Measurements from ENCODE around the gene TMPRSS4.
"Not testable (repeated sequence)": the region's sequence is repeated elsewhere in the genome, so short reads cannot be mapped to it uniquely, and the experiment has no call there.

TMPRSS4 gene

GRCh38 chr11:118057251-118058145 lies 19.4 kb upstream of the TMPRSS4 start:
- no peak for DNase-seq (ENCODE audit: low spot score)

GRCh38 chr11:118058311-118059245 lies 18.3 kb upstream of the TMPRSS4 start:
- DNase-seq (ENCODE audit: low spot score) = no peak

GRCh38 chr11:118059246-118059940 lies 17.5 kb upstream of the TMPRSS4 start:
- DNase-seq (ENCODE audit: low spot score) = no peak

GRCh38 chr11:118060081-118060661 lies 16.7 kb upstream of the TMPRSS4 start:
- DNase-seq (ENCODE audit: low spot score) = no peak

- DNase-seq (ENCODE audit: low spot score) = no peak
Observed at GRCh38 chr11:118060869-118061268, 16.0 kb upstream of the TMPRSS4 start.

GRCh38 chr11:118061586-118062125 lies 15.2 kb upstream of the TMPRSS4 start:
- no peak for DNase-seq (ENCODE audit: low spot score)

GRCh38 chr11:118062181-118062580 lies 14.7 kb upstream of the TMPRSS4 start:
- not testable (repeated sequence) for DNase-seq (ENCODE audit: low spot score)

- DNase-seq (ENCODE audit: low spot score) = not testable (repeated sequence)
Observed at GRCh38 chr11:118062631-118063030, 14.2 kb upstream of the TMPRSS4 start.

- no peak for DNase-seq (ENCODE audit: low spot score)
Observed at GRCh38 chr11:118064956-118065355, 11.9 kb upstream of the TMPRSS4 start.

GRCh38 chr11:118065384-118065783 lies 11.5 kb upstream of the TMPRSS4 start:
- no peak for DNase-seq (ENCODE audit: low spot score)

GRCh38 chr11:118067006-118067405 lies 9.9 kb upstream of the TMPRSS4 start:
- DNase-seq (ENCODE audit: low spot score) = no peak

- DNase-seq (ENCODE audit: low spot score) = no peak
Observed at GRCh38 chr11:118068206-118068944, 8.5 kb upstream of the TMPRSS4 start.

GRCh38 chr11:118068945-118069612 lies 7.8 kb upstream of the TMPRSS4 start:
- no peak for DNase-seq (ENCODE audit: low spot score)

- DNase-seq (ENCODE audit: low spot score) = no peak
Observed at GRCh38 chr11:118071416-118072030, 5.4 kb upstream of the TMPRSS4 start.

GRCh38 chr11:118073554-118073953 lies 3.3 kb upstream of the TMPRSS4 start:
- DNase-seq (ENCODE audit: low spot score) = no peak

- DNase-seq (ENCODE audit: low spot score) = no peak
Observed at GRCh38 chr11:118074091-118074685, 2.7 kb upstream of the TMPRSS4 start.

GRCh38 chr11:118074785-118075184 lies 2.1 kb upstream of the TMPRSS4 start:
- no peak for DNase-seq (ENCODE audit: low spot score)

- no peak for DNase-seq (ENCODE audit: low spot score)
Observed at GRCh38 chr11:118078911-118079411, 2.1 kb downstream of the TMPRSS4 start.

- no peak for DNase-seq (ENCODE audit: low spot score)
Observed at GRCh38 chr11:118079491-118079890, 2.6 kb downstream of the TMPRSS4 start.

All from AG08395 (cell line).